Duodenal mucosa (tissue), 2 donors: ENCODE results near the gene SLC5A9.

ENCODE experiments used
- H3K27ac ChIP-seq: one replicate; pipeline ENCODE4 v1.7.0; 2013; ENCODE audit warnings: low read depth, low read length
- H3K27me3 ChIP-seq, 2 donors: one replicate each; pipeline ENCODE4 v1.7.0; 2013; ENCODE audit warnings: low read length in 2 of 2, control low read depth in 1 of 2; ENCODE audit not compliant: insufficient read depth in 2 of 2, control insufficient read depth in 1 of 2
- H3K36me3 ChIP-seq, 2 donors: one replicate each; pipeline ENCODE4 v1.7.0; 2013; ENCODE audit warnings: low read length in 2 of 2, control low read depth in 1 of 2; ENCODE audit not compliant: insufficient read depth in 2 of 2, control insufficient read depth in 1 of 2
- H3K4me1 ChIP-seq, 2 donors: one replicate each; pipeline ENCODE4 v1.7.0; 2013; ENCODE audit warnings: low read length in 2 of 2, control low read depth in 1 of 2; ENCODE audit not compliant: insufficient read depth in 2 of 2, control insufficient read depth in 1 of 2
- H3K4me3 ChIP-seq, 2 donors: one replicate each; pipeline ENCODE4 v1.7.0; 2013; ENCODE audit warnings: low read length in 2 of 2, low read depth in 1 of 2
- H3K9ac ChIP-seq, 2 donors: one replicate each; pipeline ENCODE4 v1.7.0; 2013; ENCODE audit warnings: low read length in 2 of 2, low read depth in 1 of 2
- H3K9me3 ChIP-seq, 2 donors: one replicate each; pipeline ENCODE4 v1.7.0; 2013; ENCODE audit warnings: low read length in 2 of 2, control low read depth in 1 of 2; ENCODE audit not compliant: control insufficient read depth in 1 of 2

The SLC5A9 gene

GRCh38 chr1:48222501-48223242, at the start of gene SLC5A9:
TSS of gene SLC5A9 (plus strand) at chr1:48222716. CDS start at chr1:48222737, 21 bp downstream.
- Histone ChIP-seq H3K4me1 (peaks cover 30 to 41% of the 10 kb centered on the region in 2 donors), H3K4me3 (peak within 1 kb of the TSS; percentile 59 to 65), H3K27me3 (no peaks in the 10 kb centered on the region), H3K27ac (peak within 1 kb of the TSS; percentile 71), H3K9me3 (no peaks in the 10 kb centered on the region), H3K36me3 (peaks cover 0 to 9% of the 10 kb centered on the region in 2 donors), H3K9ac (peak within 1 kb of the TSS; percentile 28 to 48)

GRCh38 chr1:48175116-48175515, 47.4 kb upstream of the SLC5A9 start:
- no peak overlapping the region for H3K4me3 ChIP-seq
- no peaks in the 10 kb centered on the region for H3K4me1 ChIP-seq
- H3K27ac ChIP-seq = no peak overlapping the region

DNA sequence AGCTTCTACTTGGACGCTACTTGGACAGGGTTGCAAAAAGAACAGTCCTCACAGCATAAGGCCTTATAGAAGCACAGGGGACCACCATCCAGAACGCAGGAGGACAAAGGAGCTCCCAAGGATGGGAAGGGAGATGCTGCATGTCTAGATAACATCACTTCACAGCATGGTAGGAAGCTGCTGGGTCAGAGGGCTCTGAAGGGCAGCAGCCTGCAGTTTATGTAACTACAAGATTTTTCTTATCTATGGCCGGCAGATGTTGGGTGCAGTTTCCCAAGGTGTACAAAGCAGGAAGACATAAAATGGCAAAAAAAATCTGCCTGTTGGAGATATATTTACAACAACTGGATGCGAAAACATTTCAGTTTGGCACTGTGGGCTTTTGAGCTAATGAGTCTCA, 45.3 kb upstream of the SLC5A9 start:
- Histone ChIP-seq H3K9ac (no peak overlapping the region), H3K27ac (no peak overlapping the region), H3K4me1 (no peaks in the 10 kb centered on the region), H3K36me3 (no peaks in the 10 kb centered on the region), H3K27me3 (no peaks in the 10 kb centered on the region), H3K9me3 (no peaks in the 10 kb centered on the region), H3K4me3 (no peak overlapping the region)

More at GRCh38 chr1:48175116-48175515, 47.4 kb upstream of the SLC5A9 start:
- Histone ChIP-seq H3K36me3 (no peaks in the 10 kb centered on the region), H3K27me3 (no peaks in the 10 kb centered on the region), H3K9me3 (no peaks in the 10 kb centered on the region), H3K9ac (no peak overlapping the region)

DNA sequence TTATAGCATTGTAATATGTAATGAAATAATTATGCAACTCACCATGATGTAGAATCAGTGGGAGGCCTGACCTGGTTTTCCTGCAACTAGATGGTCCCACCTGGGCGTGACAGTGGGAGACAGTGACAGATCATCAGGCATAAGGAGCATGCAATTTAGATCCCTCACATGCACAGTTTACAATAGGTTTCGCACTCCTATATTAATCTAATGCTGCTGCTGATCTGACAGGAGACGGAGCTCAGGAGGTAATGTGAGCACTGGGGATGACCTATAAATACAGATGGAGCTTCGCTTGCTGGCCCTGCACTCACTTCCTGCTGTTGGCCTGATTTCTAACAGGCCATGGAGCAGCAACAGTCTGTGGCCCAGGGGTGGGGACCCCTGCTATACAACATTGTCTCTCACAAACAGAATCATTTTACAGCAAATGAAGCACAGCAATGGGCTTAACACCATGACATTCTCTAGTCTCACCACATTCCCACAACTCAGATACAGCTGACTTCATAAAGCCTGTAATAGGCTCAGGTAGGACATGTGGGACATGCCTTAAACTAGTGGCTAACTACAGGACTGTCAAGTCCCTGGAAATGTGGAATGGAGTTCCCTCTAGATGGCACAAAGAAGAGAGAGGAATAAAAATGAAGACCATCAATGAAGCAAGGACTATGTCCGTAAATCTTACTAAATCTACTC, 40.7 kb upstream of the SLC5A9 start:
- no peak overlapping the region for H3K9ac ChIP-seq
- H3K4me1 ChIP-seq = peaks cover 4 to 13% of the 10 kb centered on the region in 2 donors
- no peak overlapping the region for H3K27ac ChIP-seq
- H3K36me3 ChIP-seq = no peaks in the 10 kb centered on the region
- H3K9me3 ChIP-seq = no peaks in the 10 kb centered on the region
- no peak overlapping the region for H3K4me3 ChIP-seq
- H3K27me3 ChIP-seq = no peaks in the 10 kb centered on the region

- H3K9me3 ChIP-seq = peaks cover 0 to 3% of the 10 kb centered on the region in 2 donors
- H3K9ac ChIP-seq = no peak overlapping the region
- no peak overlapping the region for H3K27ac ChIP-seq
- H3K4me1 ChIP-seq = peaks cover 4 to 16% of the 10 kb centered on the region in 2 donors
- H3K27me3 ChIP-seq = no peaks in the 10 kb centered on the region
- H3K4me3 ChIP-seq = no peak overlapping the region
- H3K36me3 ChIP-seq = no peaks in the 10 kb centered on the region
Measured at GRCh38 chr1:48182439-48182838, 40.1 kb upstream of the SLC5A9 start.

- Histone ChIP-seq H3K9me3 (peaks cover 8 to 10% of the 10 kb centered on the region in 2 donors), H3K36me3 (no peaks in the 10 kb centered on the region), H3K9ac (no peak overlapping the region), H3K4me1 (peaks cover 19 to 31% of the 10 kb centered on the region in 2 donors), H3K27me3 (no peaks in the 10 kb centered on the region), H3K27ac (no peak overlapping the region), H3K4me3 (no peak overlapping the region)
Measured at GRCh38 chr1:48186306-48186839, 36.1 kb upstream of the SLC5A9 start.

GRCh38 chr1:48187969-48188563, 34.5 kb upstream of the SLC5A9 start:
- Histone ChIP-seq H3K27me3 (no peaks in the 10 kb centered on the region), H3K27ac (no peak overlapping the region), H3K36me3 (no peaks in the 10 kb centered on the region), H3K9me3 (peaks cover 8 to 10% of the 10 kb centered on the region in 2 donors), H3K4me1 (peaks cover 21 to 32% of the 10 kb centered on the region in 2 donors), H3K4me3 (no peak overlapping the region), H3K9ac (no peak overlapping the region)

DNA sequence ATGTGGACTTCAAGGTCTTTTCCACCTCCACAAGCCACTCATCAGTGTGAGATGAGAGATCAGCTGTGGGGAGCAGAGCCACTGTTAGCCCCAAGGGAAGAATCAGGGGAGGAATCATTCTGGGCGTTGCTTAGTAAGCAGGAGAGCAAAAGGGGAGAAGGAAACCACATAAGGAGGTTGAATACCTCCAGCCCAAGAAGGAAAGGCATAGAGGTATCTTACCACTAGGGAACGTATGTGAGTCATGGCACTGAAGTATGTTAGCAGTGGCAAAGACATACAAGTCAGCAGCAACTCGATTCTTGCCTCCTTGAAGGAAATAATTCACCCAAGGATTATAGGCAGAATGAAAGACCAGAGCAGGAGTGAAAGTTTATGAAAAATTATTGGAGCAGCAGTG, 31.6 kb upstream of the SLC5A9 start:
- peak overlapping the region in 1 of 2 donors; percentile 45 for H3K9ac ChIP-seq
- H3K27ac ChIP-seq = no peak overlapping the region
- peaks cover 8 to 10% of the 10 kb centered on the region in 2 donors for H3K9me3 ChIP-seq
- H3K4me3 ChIP-seq = peak overlapping the region; percentile 6 to 46
- H3K36me3 ChIP-seq = no peaks in the 10 kb centered on the region
- H3K4me1 ChIP-seq = peaks cover 21 to 26% of the 10 kb centered on the region in 2 donors
- H3K27me3 ChIP-seq = no peaks in the 10 kb centered on the region

DNA sequence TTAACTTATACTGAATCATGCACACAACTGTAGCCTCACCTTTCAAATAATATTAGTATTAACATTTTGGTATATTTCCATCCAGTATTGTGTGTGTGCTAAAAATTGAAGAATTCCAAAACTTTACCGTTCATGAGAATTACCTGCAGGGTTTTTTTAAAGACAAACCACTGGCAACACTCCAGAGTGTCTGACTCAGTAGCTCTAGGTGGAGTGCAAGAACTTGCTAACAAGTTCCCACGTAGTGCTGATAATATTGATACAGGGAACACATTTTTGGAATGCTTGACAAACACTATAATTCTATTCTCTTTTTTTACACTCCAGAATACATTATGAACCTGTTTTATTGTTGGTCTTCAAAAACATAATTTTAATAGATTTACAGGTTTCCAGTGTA, 27.7 kb upstream of the SLC5A9 start:
- no peak overlapping the region for H3K4me3 ChIP-seq
- no peaks in the 10 kb centered on the region for H3K9me3 ChIP-seq
- no peak overlapping the region for H3K9ac ChIP-seq
- no peak overlapping the region for H3K27ac ChIP-seq
- H3K36me3 ChIP-seq = no peaks in the 10 kb centered on the region
- peaks cover 15 to 17% of the 10 kb centered on the region in 2 donors for H3K4me1 ChIP-seq
- no peaks in the 10 kb centered on the region for H3K27me3 ChIP-seq

DNA sequence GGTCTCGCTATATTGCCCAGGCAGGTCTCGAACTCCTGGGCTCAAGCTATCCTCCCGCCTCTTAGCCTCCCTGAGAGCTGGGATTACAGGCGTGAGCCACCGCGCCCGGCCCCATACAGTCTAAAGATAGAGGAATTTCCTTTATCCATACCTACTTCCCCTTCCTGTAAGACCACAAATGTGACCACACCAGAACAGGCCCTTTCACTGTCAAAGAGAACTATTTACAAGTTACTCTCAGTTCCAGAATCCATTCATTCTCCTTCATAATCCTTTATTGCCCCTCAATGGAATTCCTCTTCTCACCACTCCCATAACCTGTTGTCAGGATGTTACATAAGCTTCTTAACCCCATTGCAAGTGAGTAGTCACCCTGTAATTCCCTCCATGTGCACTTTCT, 26.3 kb upstream of the SLC5A9 start:
- no peaks in the 10 kb centered on the region for H3K9me3 ChIP-seq
- H3K36me3 ChIP-seq = no peaks in the 10 kb centered on the region
- H3K27me3 ChIP-seq = no peaks in the 10 kb centered on the region
- H3K4me3 ChIP-seq = no peak overlapping the region
- no peak overlapping the region for H3K27ac ChIP-seq
- H3K9ac ChIP-seq = no peak overlapping the region
- H3K4me1 ChIP-seq = peaks cover 3% of the 10 kb centered on the region in 2 donors
